ENCODE results near the gene PHACTR1. TPM values are rescaled to one million over a fixed set of nuclear protein-coding genes. Genes with fewer than 3 reads are reported as not detected.
"Not testable (repeated sequence)": the region's sequence is repeated elsewhere in the genome, so short reads cannot be mapped to it uniquely, and the experiment has no call there.

Gene PHACTR1
- total RNA-seq, 1 experiment from 2014 or later: 4.1 TPM

DNA sequence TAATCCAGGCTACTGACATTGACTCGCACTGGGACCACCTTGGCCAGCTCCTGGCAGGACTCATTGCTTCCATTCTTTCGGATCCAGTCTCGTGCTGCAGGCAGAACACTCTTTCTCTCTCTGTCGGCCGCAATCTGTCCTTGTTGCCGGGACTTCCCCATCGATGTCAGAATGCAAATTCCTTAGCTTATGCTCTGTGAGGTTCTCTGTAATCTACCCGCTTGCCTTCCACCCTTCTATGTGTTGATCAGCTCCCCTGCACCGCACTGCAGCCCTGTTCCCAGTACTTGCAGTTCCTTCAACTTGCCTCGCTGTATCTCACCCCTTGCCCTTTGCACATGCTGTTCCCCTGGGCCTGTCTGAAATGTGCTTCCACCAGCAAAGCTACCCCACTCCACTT lies 182.0 kb downstream of the PHACTR1 start:
- no peak for DNase-seq (ENCODE audit: low read depth)

DNA sequence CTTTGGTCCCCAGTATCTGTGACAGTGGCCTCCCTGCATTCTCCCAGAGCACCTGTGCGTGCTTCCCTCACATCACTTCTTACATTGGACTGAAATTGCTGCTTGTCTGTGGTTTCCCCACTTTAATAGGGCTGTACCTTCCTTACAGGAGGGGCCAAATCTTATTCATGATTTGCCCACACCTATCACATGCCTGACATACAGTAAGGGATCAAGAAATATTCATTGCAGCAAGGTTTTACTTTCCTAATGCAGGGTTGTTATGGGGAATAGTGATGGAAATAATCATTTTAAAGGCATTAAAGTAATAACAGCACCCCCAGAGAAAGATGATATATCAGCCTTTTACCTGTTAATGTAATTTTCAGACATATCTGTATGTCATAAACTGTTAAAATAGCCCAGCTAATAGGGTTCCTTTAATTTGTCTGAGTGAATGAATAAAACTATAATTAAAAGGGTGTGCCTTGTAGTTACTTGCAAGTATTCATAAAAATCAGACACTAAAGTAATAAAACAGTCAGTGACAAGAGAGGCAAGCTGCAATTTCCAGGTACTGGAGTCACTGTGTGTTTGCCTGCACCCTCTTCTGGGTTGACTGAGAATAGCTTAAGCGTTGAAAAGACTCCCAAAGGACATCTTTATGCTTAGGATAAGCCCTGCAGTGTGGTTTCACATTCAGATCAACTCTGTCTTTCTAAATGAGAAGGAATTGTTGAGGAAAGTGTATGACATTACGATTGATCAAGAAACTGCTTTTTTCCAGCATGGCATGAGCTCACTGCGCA lies 182.7 kb downstream of the PHACTR1 start:
- DNase-seq (ENCODE audit: low read depth): no peak

- DNase-seq (ENCODE audit: low read depth): no peak
These were observed 186.7 kb downstream of the PHACTR1 start for GRCh38 chr6:12903246-12903645.

GRCh38 chr6:12909833-12910232 lies 193.3 kb downstream of the PHACTR1 start:
- DNase-seq (ENCODE audit: low read depth): no peak

- peak; percentile 24 for DNase-seq (ENCODE audit: low read depth)
These were observed 194.9 kb downstream of the PHACTR1 start for GRCh38 chr6:12911427-12911826.

DNA sequence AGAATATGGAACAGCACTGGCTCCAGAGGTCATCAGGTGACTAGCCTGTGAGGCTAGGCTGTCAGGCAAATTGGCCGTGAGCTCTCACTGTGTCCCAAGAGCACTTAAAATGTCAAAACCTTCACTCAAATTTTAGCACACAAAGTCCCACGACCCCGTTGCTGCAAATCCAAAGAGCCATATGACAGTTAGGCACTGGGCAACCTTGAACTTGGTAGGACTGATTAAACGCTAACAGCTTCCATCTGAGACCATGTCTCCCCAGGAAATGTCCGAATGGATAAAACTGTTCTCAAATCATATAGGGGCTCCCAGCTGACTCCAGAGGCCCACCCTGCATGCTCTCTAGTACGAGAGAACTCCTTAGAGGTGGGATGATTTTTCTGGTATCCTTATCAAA lies 196.6 kb downstream of the PHACTR1 start:
- DNase-seq (ENCODE audit: low read depth): no peak

- no peak for DNase-seq (ENCODE audit: low read depth)
These were observed 199.4 kb downstream of the PHACTR1 start for GRCh38 chr6:12916006-12916405.

DNA sequence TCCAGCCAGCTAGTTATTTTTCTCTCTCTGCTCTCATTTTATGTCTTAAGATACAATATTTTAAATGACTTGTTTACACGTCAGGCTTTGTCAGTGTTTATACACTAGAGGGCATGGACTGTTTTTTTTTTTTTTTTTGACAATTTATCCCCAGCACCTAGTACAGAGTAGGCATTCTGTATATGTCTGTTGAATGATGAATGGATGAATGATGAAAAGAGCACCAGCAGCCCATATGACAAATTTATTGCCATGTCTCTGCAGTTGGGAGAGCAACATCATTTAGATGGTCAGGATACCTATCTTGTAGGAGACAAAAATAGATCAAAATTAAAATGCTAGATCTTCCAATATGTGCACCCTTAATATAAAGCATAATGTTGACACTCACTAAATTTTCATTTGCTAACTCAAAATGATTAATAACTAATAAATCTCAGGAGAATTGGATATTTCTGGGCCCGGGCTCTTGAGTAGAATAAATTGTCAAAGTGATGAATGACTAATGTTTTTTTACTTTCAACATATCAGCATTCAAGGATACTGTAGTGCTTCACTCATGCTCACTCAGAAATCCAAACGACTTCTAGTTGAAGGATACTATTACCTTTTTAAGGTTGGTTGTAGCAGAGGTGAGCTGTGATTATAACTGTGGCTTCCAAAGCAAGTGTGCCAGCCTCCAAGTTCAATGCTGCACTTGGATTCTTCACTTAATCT lies 200.0 kb downstream of the PHACTR1 start:
- no peak for DNase-seq (ENCODE audit: low read depth)

- no peak for DNase-seq (ENCODE audit: low read depth)
These were observed 204.9 kb downstream of the PHACTR1 start for GRCh38 chr6:12921467-12921866.

DNA sequence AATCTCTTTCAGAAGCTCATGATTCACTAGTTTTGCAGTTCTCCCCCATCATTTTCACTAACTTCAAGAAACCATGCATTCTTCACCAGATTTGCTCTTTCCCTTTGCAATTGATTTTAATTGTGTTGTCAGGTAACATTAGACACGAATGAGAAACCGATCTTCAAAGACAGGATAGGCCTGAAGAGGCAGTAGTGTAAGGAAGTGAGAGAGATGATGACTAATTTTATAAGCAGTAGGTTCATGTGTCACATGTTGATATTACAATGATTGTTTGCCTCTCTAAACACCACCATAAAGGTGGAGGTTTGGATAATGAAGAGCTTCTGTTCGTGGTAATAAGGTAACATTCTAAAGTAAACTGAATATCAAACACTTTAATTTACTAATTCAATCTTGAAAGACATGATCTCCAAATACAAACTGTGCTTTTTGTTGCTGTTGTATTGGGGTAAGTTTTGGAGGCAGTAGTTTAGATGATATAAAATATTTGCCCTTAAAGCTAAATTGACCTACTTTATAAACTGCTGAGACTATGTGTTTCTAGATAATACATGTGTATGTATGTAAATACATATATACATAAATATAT lies 207.2 kb downstream of the PHACTR1 start:
- DNase-seq (ENCODE audit: low read depth): no peak

DNA sequence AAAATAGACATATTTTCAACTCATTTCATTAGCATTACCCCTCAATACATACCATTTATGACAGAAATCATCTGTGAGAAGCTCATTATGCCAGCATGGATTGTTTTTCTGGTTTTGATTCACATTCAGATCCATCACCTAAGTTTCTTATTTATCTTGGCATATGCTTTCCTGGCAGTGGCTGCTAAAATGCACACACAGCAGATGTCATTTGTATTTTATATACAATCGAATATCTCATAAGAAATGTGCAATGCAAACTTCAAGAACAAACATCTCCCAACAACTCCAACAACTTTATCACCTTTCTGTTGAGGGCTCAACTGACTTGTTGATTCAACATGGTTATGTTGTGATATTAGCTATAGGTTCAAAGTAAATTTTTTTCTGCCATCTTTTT lies 208.3 kb downstream of the PHACTR1 start:
- DNase-seq (ENCODE audit: low read depth): no peak

DNA sequence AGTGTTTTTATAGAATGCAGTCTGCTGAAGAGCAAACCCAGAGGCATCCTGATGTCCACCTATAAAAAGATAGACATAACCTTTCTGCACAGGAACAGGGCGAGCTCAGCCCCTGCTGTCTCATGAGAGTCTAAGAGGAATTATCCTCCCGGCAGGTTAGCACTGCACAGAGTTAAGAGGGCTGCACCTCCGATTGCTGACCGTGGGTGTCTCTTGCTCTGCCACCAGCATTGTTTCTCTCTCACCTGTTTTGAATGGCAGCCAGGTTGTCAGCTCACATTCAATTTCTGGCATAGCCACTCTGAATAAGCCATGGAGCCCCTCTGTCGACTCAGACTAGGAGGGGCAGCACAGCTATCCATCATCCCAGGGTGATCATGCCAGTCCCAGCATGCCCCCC lies 211.2 kb downstream of the PHACTR1 start:
- DNase-seq (ENCODE audit: low read depth): no peak

DNA sequence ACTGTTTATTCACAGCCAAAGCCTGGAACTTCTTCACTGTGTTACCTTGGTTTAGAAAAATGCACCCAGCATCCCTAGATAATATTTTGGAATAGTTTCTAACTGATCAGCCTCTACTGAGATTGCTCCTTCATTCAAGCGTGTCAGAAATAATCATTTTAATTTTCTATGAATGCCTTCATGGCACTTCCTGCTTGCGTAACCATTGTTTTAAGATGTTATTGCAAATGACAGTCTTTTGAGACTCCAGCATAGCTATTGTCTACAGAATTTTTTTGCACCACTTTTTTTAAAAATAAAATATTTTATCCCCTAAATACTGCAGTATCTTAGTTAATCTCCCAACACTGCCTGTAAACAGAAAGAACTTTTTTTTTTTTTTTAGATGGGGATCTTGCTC lies 213.1 kb downstream of the PHACTR1 start:
- no peak for DNase-seq (ENCODE audit: low read depth)

DNA sequence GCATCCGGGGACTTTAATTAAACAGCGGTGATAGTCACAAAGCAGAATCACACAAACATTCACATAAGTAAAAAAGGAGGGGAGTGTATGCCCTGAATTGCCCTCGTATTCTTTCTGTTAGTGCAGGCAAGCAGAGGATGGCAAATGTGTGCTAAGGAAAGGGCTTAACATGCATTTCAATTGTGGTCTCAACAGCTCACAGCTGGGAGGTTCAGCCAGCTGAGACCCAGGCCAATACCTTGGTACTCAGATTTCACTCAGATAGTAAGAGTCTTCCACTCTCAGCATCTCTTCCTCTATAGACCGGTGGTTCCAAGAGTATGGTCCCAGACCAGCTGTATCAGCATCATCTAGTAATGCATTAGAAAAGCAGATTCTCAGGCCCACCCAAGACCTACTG lies 215.1 kb downstream of the PHACTR1 start:
- DNase-seq (ENCODE audit: low read depth): no peak

DNA sequence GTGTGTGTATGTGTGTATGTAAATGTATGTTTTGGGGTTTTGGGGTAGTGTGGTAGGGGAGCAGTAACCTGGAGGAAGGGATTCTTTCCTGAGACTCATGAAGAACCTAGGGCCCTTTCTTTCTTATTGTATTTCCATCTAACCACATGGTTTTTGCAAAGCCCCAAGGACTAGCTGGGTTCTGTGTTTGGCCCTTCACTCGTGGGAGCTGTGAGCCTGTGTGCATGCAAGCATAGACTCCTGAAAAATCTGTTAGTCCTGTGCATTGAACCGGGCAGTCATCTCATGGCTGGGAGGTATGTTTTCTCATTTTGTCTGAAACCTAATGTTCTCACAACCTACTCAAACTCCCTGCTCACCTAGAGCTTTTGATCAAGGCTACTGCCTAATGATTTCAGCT lies 219.1 kb downstream of the PHACTR1 start:
- no peak for DNase-seq (ENCODE audit: low read depth)

- no peak for DNase-seq (ENCODE audit: low read depth)
These were observed 221.4 kb downstream of the PHACTR1 start for GRCh38 chr6:12937971-12938370.

GRCh38 chr6:12939314-12939713 lies 222.7 kb downstream of the PHACTR1 start:
- no peak for DNase-seq (ENCODE audit: low read depth)

- DNase-seq (ENCODE audit: low read depth): peak; percentile 33
These were observed 224.9 kb downstream of the PHACTR1 start for GRCh38 chr6:12941422-12941821.

GRCh38 chr6:12943549-12943948 lies 227.0 kb downstream of the PHACTR1 start:
- DNase-seq (ENCODE audit: low read depth): no peak

DNA sequence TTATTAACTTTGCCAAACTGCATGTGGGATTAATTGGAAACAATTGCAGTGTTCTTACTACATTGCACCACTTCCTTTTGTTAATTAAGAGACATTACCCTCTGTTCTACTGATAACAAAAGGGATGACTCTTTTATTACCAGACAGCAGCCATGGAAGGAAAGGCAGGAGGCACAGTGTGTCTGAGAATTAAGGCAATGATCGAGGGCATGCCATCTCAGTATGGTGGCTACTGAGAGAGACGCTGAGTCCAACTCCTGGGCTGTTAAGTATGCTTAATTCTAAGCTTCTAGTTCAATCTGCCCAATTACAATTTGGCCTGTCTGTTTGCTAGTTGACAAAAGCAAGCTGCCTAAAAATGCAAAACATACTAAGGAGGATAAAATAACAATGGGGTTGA lies 227.4 kb downstream of the PHACTR1 start:
- no peak for DNase-seq (ENCODE audit: low read depth)

DNA sequence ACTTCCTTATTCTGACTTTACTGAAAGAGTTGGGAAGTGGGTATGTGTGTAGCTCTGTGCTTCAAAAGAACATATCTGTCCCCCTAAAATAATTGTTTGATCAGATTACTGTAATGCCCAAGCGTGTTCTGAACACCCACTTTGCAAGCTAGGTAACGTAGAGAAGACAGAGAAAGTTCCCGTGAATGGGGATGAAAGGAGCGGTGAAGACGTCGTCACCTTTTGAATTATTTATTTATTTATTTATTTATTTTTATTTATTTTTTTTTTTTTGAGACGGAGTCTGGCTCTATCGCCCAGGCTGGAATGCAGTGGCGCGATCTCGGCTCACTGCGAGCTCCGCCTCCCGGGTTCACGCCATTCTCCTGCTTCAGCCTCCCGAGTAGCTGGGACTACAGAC lies 228.0 kb downstream of the PHACTR1 start:
- not testable (repeated sequence) for DNase-seq (ENCODE audit: low read depth)

DNA sequence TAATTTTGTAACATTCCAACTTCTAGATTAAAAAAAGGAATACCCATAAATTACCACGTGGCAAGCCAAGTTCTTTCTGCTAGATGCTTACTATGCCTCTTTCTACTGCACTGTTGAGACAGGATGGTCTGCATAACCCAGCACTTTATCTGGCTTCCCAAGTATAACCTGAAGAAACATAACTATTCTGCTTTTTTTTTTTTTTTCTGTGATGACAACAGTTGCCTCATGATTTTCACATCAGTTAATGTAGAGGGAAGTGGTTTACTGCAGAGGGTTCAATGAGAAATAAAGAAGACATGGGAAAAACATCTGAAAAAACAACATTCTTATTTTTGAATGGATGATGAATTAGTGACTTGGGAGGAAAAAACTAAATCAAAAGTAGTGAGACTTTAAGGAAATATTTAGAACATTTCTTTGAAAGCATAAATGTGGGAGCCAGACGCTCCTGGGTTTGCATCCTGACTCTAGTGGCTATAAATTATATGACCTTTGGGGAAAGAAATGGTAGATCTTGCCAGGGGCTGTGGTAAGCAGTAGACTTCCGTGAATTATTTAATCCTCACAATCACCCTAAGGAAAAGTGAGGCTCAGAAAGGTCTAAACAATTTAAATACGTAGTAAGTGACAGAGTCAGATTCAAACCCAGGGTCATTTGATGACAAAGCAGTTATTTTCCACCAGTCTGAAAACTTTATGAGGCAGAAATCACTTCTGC lies 230.7 kb downstream of the PHACTR1 start:
- no peak for DNase-seq (ENCODE audit: low read depth)

All from Daoy (cell line).